H9 (cell line): ENCODE measurements around the gene GPR83. TPM values are rescaled to one million over a fixed set of nuclear protein-coding genes. Genes with fewer than 3 reads are reported as not detected.

ENCODE experiments used
- DNase-seq: peaks from one replicate; pipeline ENCODE4 v3.0.0-alpha.2; 2017
- H2AFZ ChIP-seq: one replicate; pipeline ENCODE4 v1.6.1; 2013; ENCODE audit warnings: mild to moderate bottlenecking, low read length, control low read depth, moderate library complexity
- H2AK5ac ChIP-seq: 2 replicates; pipeline ENCODE4 v1.6.1; 2013; ENCODE audit warnings: low read length, control low read depth, mixed read lengths; ENCODE audit not compliant: insufficient read length
- H2BK120ac ChIP-seq: one replicate; pipeline ENCODE4 v1.6.1; 2013; ENCODE audit warnings: low read depth, mild to moderate bottlenecking, low read length, control low read depth, inconsistent platforms; ENCODE audit not compliant: poor library complexity, severe bottlenecking
- H2BK12ac ChIP-seq: 2 replicates; pipeline ENCODE4 v1.6.1; 2013; ENCODE audit warnings: low read length, control low read depth, mixed read lengths, low read depth; ENCODE audit not compliant: insufficient read length
- H2BK15ac ChIP-seq: 2 replicates; pipeline ENCODE4 v1.6.1; 2013; ENCODE audit warnings: low read depth, low read length, control low read depth
- H2BK20ac ChIP-seq: one replicate; pipeline ENCODE4 v1.6.1; 2013; ENCODE audit warnings: low read depth, mild to moderate bottlenecking, low read length, control low read depth, inconsistent platforms; ENCODE audit not compliant: poor library complexity, severe bottlenecking
- H2BK5ac ChIP-seq: 2 replicates; pipeline ENCODE4 v1.6.1; 2013; ENCODE audit warnings: low read length, control low read depth, mixed read lengths; ENCODE audit not compliant: insufficient read length
- H3K14ac ChIP-seq: 2 replicates; pipeline ENCODE4 v1.6.1; 2013; ENCODE audit warnings: low read length, control low read depth; ENCODE audit not compliant: insufficient read depth
- H3K18ac ChIP-seq: 2 replicates; pipeline ENCODE4 v1.6.1; 2013; ENCODE audit warnings: low read depth, mild to moderate bottlenecking, mixed read lengths, low read length, control low read depth; ENCODE audit not compliant: insufficient read length
- H3K23ac ChIP-seq: 2 replicates; pipeline ENCODE4 v1.6.1; 2013; ENCODE audit warnings: low read length, control low read depth, mixed read lengths, low read depth; ENCODE audit not compliant: insufficient read length
- H3K23me2 ChIP-seq: 2 replicates; pipeline ENCODE4 v1.6.1; 2013; ENCODE audit warnings: low read depth, mild to moderate bottlenecking, mixed read lengths, low read length, control low read depth; ENCODE audit not compliant: insufficient read length, poor library complexity, severe bottlenecking
- H3K27ac ChIP-seq: 2 replicates; pipeline ENCODE4 v1.5.1; 2013; ENCODE audit warnings: low read length, control low read depth, mixed read lengths, low read depth; ENCODE audit not compliant: insufficient read length
- H3K27me3 ChIP-seq: 2 replicates; pipeline ENCODE4 v1.6.1; 2013; ENCODE audit warnings: low read length, control low read depth, inconsistent platforms; ENCODE audit not compliant: insufficient read depth
- H3K4ac ChIP-seq: 2 replicates; pipeline ENCODE4 v1.6.1; 2013; ENCODE audit warnings: low read depth, mild to moderate bottlenecking, control low read depth, inconsistent platforms, low read length, moderate library complexity
- H3K4me1 ChIP-seq: 2 replicates; pipeline ENCODE4 v1.6.1; 2013; ENCODE audit warnings: low read length, control low read depth, inconsistent platforms; ENCODE audit not compliant: insufficient read depth
- H3K4me2 ChIP-seq: 2 replicates; pipeline ENCODE4 v1.6.1; 2013; ENCODE audit warnings: low read length, control low read depth, mixed read lengths; ENCODE audit not compliant: insufficient read length, insufficient read depth
- H3K56ac ChIP-seq: 2 replicates; pipeline ENCODE4 v1.6.1; 2013; ENCODE audit warnings: low read depth, mild to moderate bottlenecking, mixed read lengths, low read length, control low read depth; ENCODE audit not compliant: insufficient read length
- H3K79me1 ChIP-seq: 2 replicates; pipeline ENCODE4 v1.6.1; 2013; ENCODE audit warnings: low read depth, mild to moderate bottlenecking, moderate library complexity, low read length, control low read depth, inconsistent platforms; ENCODE audit not compliant: insufficient read depth, poor library complexity, severe bottlenecking
- H3K79me2 ChIP-seq: 2 replicates; pipeline ENCODE4 v1.6.1; 2013; ENCODE audit warnings: low read length, control low read depth, inconsistent platforms; ENCODE audit not compliant: insufficient read depth
- H3K9ac ChIP-seq: 2 replicates; pipeline ENCODE4 v1.6.1; 2013; ENCODE audit warnings: low read length, control low read depth, mixed read lengths; ENCODE audit not compliant: insufficient read length; ENCODE audit errors: extremely low read depth
- H3K9me3 ChIP-seq: one replicate; pipeline ENCODE4 v1.6.1; 2013; ENCODE audit warnings: low read depth, low read length, inconsistent platforms; ENCODE audit not compliant: control insufficient read depth
- H3T11ph ChIP-seq: one replicate; pipeline ENCODE4 v1.6.1; 2013; ENCODE audit warnings: mild to moderate bottlenecking, low read length, control low read depth, inconsistent platforms
- H4K20me1 ChIP-seq: one replicate; pipeline ENCODE4 v1.6.1; 2013; ENCODE audit not compliant: control insufficient read depth, insufficient read length, insufficient read depth
- H4K5ac ChIP-seq: 2 replicates; pipeline ENCODE4 v1.6.1; 2013; ENCODE audit warnings: low read depth, mild to moderate bottlenecking, mixed read lengths, low read length, control low read depth; ENCODE audit not compliant: insufficient read length
- H4K8ac ChIP-seq: replicated peaks from 2 replicates; pipeline ENCODE4 v1.6.1; 2013; ENCODE audit warnings: low read length, control low read depth, mixed read lengths, low read depth; ENCODE audit not compliant: insufficient read length
- H4K91ac ChIP-seq: 2 replicates; pipeline ENCODE4 v1.6.1; 2013; ENCODE audit warnings: low read depth, mild to moderate bottlenecking, moderate library complexity, mixed read lengths, low read length, control low read depth; ENCODE audit not compliant: insufficient read length
- H3K27ac Mint-ChIP-seq, 3 experiments: 2 replicates in 2 of 3; 3 replicates in 1 of 3; pipeline ENCODE4 v1.8.0; 2020 to 2021; ENCODE audit warnings: mixed read lengths in 3 of 3, mild to moderate bottlenecking in 1 of 3, moderate library complexity in 1 of 3
- H3K27me3 Mint-ChIP-seq: 2 replicates; pipeline ENCODE4 v1.8.0; 2021; ENCODE audit warnings: low read depth, mild to moderate bottlenecking, moderate library complexity, mixed read lengths
- H3K36me3 Mint-ChIP-seq, 3 experiments: 2 replicates in 2 of 3; 3 replicates in 1 of 3; pipeline ENCODE4 v1.8.0; 2020 to 2021; ENCODE audit warnings: low read depth in 3 of 3, mixed read lengths in 3 of 3; ENCODE audit not compliant: insufficient read depth in 1 of 3
- H3K4me1 Mint-ChIP-seq, 2 experiments: 2 replicates each; pipeline ENCODE4 v1.8.0; 2020; ENCODE audit warnings: mixed read lengths in 2 of 2
- H3K4me3 Mint-ChIP-seq, 2 experiments: 2 replicates in 1 of 2; 3 replicates in 1 of 2; pipeline ENCODE4 v1.8.0; 2020 to 2021; ENCODE audit warnings: mild to moderate bottlenecking in 2 of 2, mixed read lengths in 2 of 2, moderate library complexity in 1 of 2
- H3K9me3 Mint-ChIP-seq, 2 experiments: 2 replicates in 1 of 2; 3 replicates in 1 of 2; pipeline ENCODE4 v1.8.0; 2020; ENCODE audit warnings: mild to moderate bottlenecking in 2 of 2, mixed read lengths in 2 of 2, moderate library complexity in 1 of 2
- WGBS: extraction: QIAGEN DNeasy Blood & Tissue Kit; methylation state at CpG from one replicate; pipeline ENCODE4 v1.1.7; 2013; ENCODE audit warnings: missing lambda C conversion rate, low lambda C conversion rate, mixed read lengths; ENCODE audit not compliant: insufficient read length; ENCODE audit errors: extremely low coverage; 5-methylcytosine and 5-hydroxymethylcytosine counted together
- total RNA-seq: library from RNA; stranded (reverse); gene quantifications from 2 replicates; pipeline ENCODE4 v1.2.1, GENCODE V29; 2021
- TF ChIP-seq, protein P1 (sequence below): fragments of 200-600 bp; sonication (generic); conservative IDR thresholded peaks from 3 replicates; pipeline ENCODE4 v1.8.0; 2021; ENCODE audit warnings: antibody characterized with exemption, mild to moderate bottlenecking

Gene GPR83
- total RNA-seq, 1 experiment from 2014 or later = not detected

- 100% methylated on average over 1 of the region's 2 CpGs for WGBS
- no peak overlapping the region for H3K18ac ChIP-seq
- H3K27me3 ChIP-seq = no peaks in the 10 kb centered on the region
- no peak overlapping the region for H2BK15ac ChIP-seq
- no peaks in the 10 kb centered on the region for H3K79me2 ChIP-seq
- Mint-ChIP-seq H3K27me3 (no peaks in the 10 kb centered on the region), H3K27ac (no peak overlapping the region), H3K4me3 (no peak overlapping the region), H3K36me3 (peaks cover 4 to 33% (median 27%) of the 10 kb centered on the region in 3 experiments; a peak in 6 of 7 replicates), H3K4me1 (no peaks in the 10 kb centered on the region), H3K9me3 (no peaks in the 10 kb centered on the region)
- H3K27ac ChIP-seq = no peak overlapping the region
- H3K79me1 ChIP-seq = no peaks in the 10 kb centered on the region
- no peaks in the 10 kb centered on the region for H3K4me1 ChIP-seq
- TF ChIP-seq, protein P1, sequence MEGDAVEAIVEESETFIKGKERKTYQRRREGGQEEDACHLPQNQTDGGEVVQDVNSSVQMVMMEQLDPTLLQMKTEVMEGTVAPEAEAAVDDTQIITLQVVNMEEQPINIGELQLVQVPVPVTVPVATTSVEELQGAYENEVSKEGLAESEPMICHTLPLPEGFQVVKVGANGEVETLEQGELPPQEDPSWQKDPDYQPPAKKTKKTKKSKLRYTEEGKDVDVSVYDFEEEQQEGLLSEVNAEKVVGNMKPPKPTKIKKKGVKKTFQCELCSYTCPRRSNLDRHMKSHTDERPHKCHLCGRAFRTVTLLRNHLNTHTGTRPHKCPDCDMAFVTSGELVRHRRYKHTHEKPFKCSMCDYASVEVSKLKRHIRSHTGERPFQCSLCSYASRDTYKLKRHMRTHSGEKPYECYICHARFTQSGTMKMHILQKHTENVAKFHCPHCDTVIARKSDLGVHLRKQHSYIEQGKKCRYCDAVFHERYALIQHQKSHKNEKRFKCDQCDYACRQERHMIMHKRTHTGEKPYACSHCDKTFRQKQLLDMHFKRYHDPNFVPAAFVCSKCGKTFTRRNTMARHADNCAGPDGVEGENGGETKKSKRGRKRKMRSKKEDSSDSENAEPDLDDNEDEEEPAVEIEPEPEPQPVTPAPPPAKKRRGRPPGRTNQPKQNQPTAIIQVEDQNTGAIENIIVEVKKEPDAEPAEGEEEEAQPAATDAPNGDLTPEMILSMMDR = no peak
- H3K23ac ChIP-seq = no peak overlapping the region
- H3K23me2 ChIP-seq = no peaks in the 10 kb centered on the region
- no peaks in the 10 kb centered on the region for H4K20me1 ChIP-seq
- H2BK5ac ChIP-seq = no peak overlapping the region
- H3K4ac ChIP-seq = no peak overlapping the region
- H3K4me2 ChIP-seq = no peak overlapping the region
- H4K8ac ChIP-seq = no peak overlapping the region
- H2AK5ac ChIP-seq = no peak overlapping the region
- no peak overlapping the region for H2BK12ac ChIP-seq
- no peak overlapping the region for H3K14ac ChIP-seq
- no peak overlapping the region for H2AFZ ChIP-seq
- no peak overlapping the region for H2BK20ac ChIP-seq
- H2BK120ac ChIP-seq = no peak overlapping the region
- no peak overlapping the region for H3K9ac ChIP-seq
- no peak for DNase-seq
- no peak overlapping the region for H3K56ac ChIP-seq
- no peak overlapping the region for H3T11ph ChIP-seq
- H3K9me3 ChIP-seq = no peaks in the 10 kb centered on the region
- no peak overlapping the region for H4K5ac ChIP-seq
- no peak overlapping the region for H4K91ac ChIP-seq
These were observed 48.2 kb upstream of the GPR83 start for GRCh38 chr11:94449437-94449836.
